PFSK-1 (cell line): ENCODE measurements around the gene C1orf141.

Source experiments
- FOXP2 ChIP-seq: optimal IDR thresholded peaks from 2 replicates; pipeline ENCODE3; 2011; ENCODE audit warnings: borderline replicate concordance, control low read depth, inconsistent platforms; ENCODE audit not compliant: insufficient read depth; ENCODE audit errors: extremely low read length, extremely low read depth
- POLR2AphosphoS5 ChIP-seq: IDR thresholded peaks from 2 replicates; pipeline ENCODE4 v1.6.1; 2012; ENCODE audit warnings: low read depth, mild to moderate bottlenecking, control low read depth, low read length, moderate library complexity
- SIN3A ChIP-seq: IDR thresholded peaks from 2 replicates; pipeline ENCODE4 v1.6.1; 2012; ENCODE audit warnings: mild to moderate bottlenecking, low read length, moderate library complexity, borderline replicate concordance; ENCODE audit not compliant: insufficient read depth
- TF ChIP-seq, protein P1 (sequence below), 2 experiments: IDR thresholded peaks; 2 replicates each; pipeline versions ENCODE4 v1.6.1 to v1.8.0; 2011 to 2012; ENCODE audit warnings: low read depth in 2 of 2, low read length in 2 of 2, control low read depth in 1 of 2, inconsistent platforms in 1 of 2, mild to moderate bottlenecking in 1 of 2, moderate library complexity in 1 of 2; ENCODE audit not compliant: insufficient read depth in 1 of 2

DNA sequence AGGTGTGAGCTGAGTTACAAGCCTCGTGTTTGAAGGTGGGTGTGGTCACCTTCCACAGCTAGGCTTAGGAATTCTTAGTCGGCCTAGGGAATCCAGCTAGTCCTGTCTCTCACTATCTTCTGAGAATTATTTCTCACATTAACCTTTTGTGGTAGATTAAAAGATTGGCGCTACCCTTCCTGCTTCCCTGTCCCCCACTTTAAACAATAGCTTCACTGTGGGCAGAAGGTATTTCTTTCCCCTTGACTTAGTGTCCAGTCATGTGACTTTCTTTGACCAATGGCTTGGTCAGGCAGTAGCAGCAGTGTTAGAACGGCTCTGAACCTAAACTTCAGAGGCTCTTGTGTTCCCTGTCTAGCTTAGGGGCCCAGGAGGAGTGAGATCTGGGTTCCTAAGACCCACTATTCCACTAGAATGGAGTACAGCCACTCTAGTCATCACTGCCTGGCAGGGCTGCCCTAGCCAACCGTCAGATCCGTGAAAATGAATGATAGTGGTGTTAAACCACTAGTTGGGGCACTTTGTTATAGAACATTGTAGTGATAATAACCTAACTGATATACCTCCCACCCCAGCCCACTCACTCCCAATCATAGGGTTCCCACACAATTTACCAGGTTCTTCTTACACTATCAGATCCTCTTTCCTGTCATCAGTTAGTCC, 13.9 kb upstream of the C1orf141 start:
- TF ChIP-seq FOXP2 (no peak), SIN3A (no peak), POLR2AphosphoS5 (no peak)
- TF ChIP-seq, protein P1, sequence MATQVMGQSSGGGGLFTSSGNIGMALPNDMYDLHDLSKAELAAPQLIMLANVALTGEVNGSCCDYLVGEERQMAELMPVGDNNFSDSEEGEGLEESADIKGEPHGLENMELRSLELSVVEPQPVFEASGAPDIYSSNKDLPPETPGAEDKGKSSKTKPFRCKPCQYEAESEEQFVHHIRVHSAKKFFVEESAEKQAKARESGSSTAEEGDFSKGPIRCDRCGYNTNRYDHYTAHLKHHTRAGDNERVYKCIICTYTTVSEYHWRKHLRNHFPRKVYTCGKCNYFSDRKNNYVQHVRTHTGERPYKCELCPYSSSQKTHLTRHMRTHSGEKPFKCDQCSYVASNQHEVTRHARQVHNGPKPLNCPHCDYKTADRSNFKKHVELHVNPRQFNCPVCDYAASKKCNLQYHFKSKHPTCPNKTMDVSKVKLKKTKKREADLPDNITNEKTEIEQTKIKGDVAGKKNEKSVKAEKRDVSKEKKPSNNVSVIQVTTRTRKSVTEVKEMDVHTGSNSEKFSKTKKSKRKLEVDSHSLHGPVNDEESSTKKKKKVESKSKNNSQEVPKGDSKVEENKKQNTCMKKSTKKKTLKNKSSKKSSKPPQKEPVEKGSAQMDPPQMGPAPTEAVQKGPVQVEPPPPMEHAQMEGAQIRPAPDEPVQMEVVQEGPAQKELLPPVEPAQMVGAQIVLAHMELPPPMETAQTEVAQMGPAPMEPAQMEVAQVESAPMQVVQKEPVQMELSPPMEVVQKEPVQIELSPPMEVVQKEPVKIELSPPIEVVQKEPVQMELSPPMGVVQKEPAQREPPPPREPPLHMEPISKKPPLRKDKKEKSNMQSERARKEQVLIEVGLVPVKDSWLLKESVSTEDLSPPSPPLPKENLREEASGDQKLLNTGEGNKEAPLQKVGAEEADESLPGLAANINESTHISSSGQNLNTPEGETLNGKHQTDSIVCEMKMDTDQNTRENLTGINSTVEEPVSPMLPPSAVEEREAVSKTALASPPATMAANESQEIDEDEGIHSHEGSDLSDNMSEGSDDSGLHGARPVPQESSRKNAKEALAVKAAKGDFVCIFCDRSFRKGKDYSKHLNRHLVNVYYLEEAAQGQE (IDR thresholded peaks at IDR 0.05; ENCODE audit: insufficient read depth in 1 of 2, low read depth in 2 of 2, low read length in 2 of 2): no peak
